ENCODE measurements around the gene MRGPRF. TPM values are rescaled to one million over a fixed set of nuclear protein-coding genes. Genes with fewer than 3 reads are reported as not detected.
A peak's percentile ranks its signal among the peaks of the same experiment; 100 is the strongest.

Gene MRGPRF
- total RNA-seq, 2 experiments from 2014 or later, result not detected

GRCh38 chr11:68999093-68999747 is 13.8 kb downstream of the MRGPRF start:
- no peak overlapping the region for H3K27ac Mint-ChIP-seq
- Histone ChIP-seq H3K27ac (ENCODE audit: low read depth in 1 of 2, low read length in 2 of 2) (no peak overlapping the region), H3K27me3 (ENCODE audit: control insufficient read depth in 1 of 2, insufficient read depth in 2 of 2, low read length in 2 of 2) (peaks cover 0 to 2% of the 10 kb centered on the region in 2 experiments), H3K36me3 (ENCODE audit: insufficient read depth, low read length) (no peaks in the 10 kb centered on the region), H3K9me3 (ENCODE audit: control insufficient read depth in 1 of 2, insufficient read depth in 1 of 2, low read length in 2 of 2) (no peaks in the 10 kb centered on the region), H3K4me3 (ENCODE audit: low read length) (no peak overlapping the region), H3K4me1 (ENCODE audit: insufficient read depth, low read length) (no peaks in the 10 kb centered on the region)
- no peak for ATAC-seq (ENCODE audit: poor library complexity)
- no peaks in the 10 kb centered on the region for H3K4me1 Mint-ChIP-seq (ENCODE audit: low read depth)
- ChIA-PET CTCF (no interaction called here), POLR2A (interaction anchor here (0.6 kb wide), 1 partner anchor 50 kb away, joined by 3 read pairs; no protein-coding TSS in a partner anchor)
- H3K9me3 Mint-ChIP-seq, result no peaks in the 10 kb centered on the region
- TF ChIP-seq CTCF (IDR thresholded peaks at IDR 0.05), result no peak
- no peaks in the 10 kb centered on the region for H3K27me3 Mint-ChIP-seq
- intact Hi-C loops (cut with DNase I, micrococcal nuclease), result no loop called here
- H3K4me3 Mint-ChIP-seq, result no peak overlapping the region
- DNase-seq, result peak in 2 of 14 experiments; percentile 8 to 22
- H3K36me3 Mint-ChIP-seq (ENCODE audit: low read depth), result no peaks in the 10 kb centered on the region

GRCh38 chr11:68998390-68998911 is 14.6 kb downstream of the MRGPRF start:
- H3K4me3 Mint-ChIP-seq, result no peak overlapping the region

GRCh38 chr11:68997995-68998348 is 15.1 kb downstream of the MRGPRF start:
- Histone ChIP-seq H3K4me3 (ENCODE audit: low read length) (no peak overlapping the region), H3K9me3 (ENCODE audit: control insufficient read depth in 1 of 2, insufficient read depth in 1 of 2, low read length in 2 of 2) (no peaks in the 10 kb centered on the region), H3K27me3 (ENCODE audit: control insufficient read depth in 1 of 2, insufficient read depth in 2 of 2, low read length in 2 of 2) (peaks cover 0 to 2% of the 10 kb centered on the region in 2 experiments), H3K4me1 (ENCODE audit: insufficient read depth, low read length) (no peaks in the 10 kb centered on the region), H3K36me3 (ENCODE audit: insufficient read depth, low read length) (no peaks in the 10 kb centered on the region), H3K27ac (ENCODE audit: low read depth in 1 of 2, low read length in 2 of 2) (no peak overlapping the region)
- Mint-ChIP-seq H3K27ac (no peak overlapping the region), H3K4me3 (no peak overlapping the region), H3K9me3 (no peaks in the 10 kb centered on the region), H3K27me3 (peaks cover 10% of the 10 kb centered on the region), H3K36me3 (ENCODE audit: low read depth) (no peaks in the 10 kb centered on the region), H3K4me1 (ENCODE audit: low read depth) (no peaks in the 10 kb centered on the region)
- intact Hi-C loops (cut with DNase I, micrococcal nuclease), result no loop called here
- POLR2A ChIA-PET, result no interaction called here
- DNase-seq, result no peak
- no peak for ATAC-seq (ENCODE audit: poor library complexity)
- CTCF ChIA-PET, result no interaction called here
- TF ChIP-seq CTCF (IDR thresholded peaks at IDR 0.05), result no peak

More at GRCh38 chr11:68998390-68998911, 14.6 kb downstream of the MRGPRF start:
- Mint-ChIP-seq H3K27ac (no peak overlapping the region), H3K27me3 (peaks cover 5% of the 10 kb centered on the region), H3K36me3 (ENCODE audit: low read depth) (no peaks in the 10 kb centered on the region), H3K9me3 (no peaks in the 10 kb centered on the region), H3K4me1 (ENCODE audit: low read depth) (no peaks in the 10 kb centered on the region)
- no peaks in the 10 kb centered on the region for H3K36me3 ChIP-seq (ENCODE audit: insufficient read depth, low read length)
- DNase-seq (peak in 1 of 14 experiments; percentile 20), ATAC-seq (ENCODE audit: poor library complexity) (no peak)
- H3K27me3 ChIP-seq (ENCODE audit: control insufficient read depth in 1 of 2, insufficient read depth in 2 of 2, low read length in 2 of 2), result peaks cover 0 to 2% of the 10 kb centered on the region in 2 experiments
- H3K4me3 ChIP-seq (ENCODE audit: low read length), result no peak overlapping the region
- no peaks in the 10 kb centered on the region for H3K4me1 ChIP-seq (ENCODE audit: insufficient read depth, low read length)
- intact Hi-C loops (cut with DNase I, micrococcal nuclease), result no loop called here
- TF ChIP-seq CTCF (IDR thresholded peaks at IDR 0.05), result no peak
- no peak overlapping the region for H3K27ac ChIP-seq (ENCODE audit: low read depth in 1 of 2, low read length in 2 of 2)
- POLR2A ChIA-PET, result no interaction called here
- H3K9me3 ChIP-seq (ENCODE audit: control insufficient read depth in 1 of 2, insufficient read depth in 1 of 2, low read length in 2 of 2), result no peaks in the 10 kb centered on the region
- CTCF ChIA-PET, result no interaction called here
